NCI-H345 treated with DMSO at 0.1 percent for 48 hours (cell line): ENCODE measurements around the gene TRPM3.

ENCODE experiments used
- DNase-seq: peaks from one replicate; lab custom pipeline; 2025; ENCODE audit not compliant: unreplicated experiment; lab: John Stamatoyannopoulos, UW

The TRPM3 gene

GRCh38 chr9:70950270-70950669 is 171.2 kb downstream of the TRPM3 start:
- no peak for DNase-seq

DNA sequence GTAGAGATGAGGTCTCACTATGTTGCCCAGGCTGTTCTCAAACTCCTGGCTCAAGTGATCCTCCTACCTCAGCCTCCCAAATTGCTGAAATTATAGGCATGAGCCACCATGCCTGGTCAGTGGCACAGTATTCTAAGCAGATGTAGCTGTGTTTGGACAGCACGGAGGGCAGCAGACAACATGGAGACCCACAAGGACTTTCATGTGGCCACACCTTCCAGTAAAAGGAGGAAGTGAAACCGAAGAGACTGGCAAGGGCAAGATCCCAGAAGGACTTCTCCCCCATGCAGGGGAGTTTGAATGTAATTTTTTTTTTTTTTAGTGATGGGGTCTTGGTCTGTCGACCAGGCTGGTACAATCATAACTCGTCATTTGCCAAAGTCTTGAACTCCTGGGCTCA is 172.2 kb downstream of the TRPM3 start:
- DNase-seq: no peak

- no peak for DNase-seq
These were observed 172.7 kb downstream of the TRPM3 start for GRCh38 chr9:70948744-70949143.

- DNase-seq: no peak
These were observed 173.9 kb downstream of the TRPM3 start for GRCh38 chr9:70947511-70947910.

DNA sequence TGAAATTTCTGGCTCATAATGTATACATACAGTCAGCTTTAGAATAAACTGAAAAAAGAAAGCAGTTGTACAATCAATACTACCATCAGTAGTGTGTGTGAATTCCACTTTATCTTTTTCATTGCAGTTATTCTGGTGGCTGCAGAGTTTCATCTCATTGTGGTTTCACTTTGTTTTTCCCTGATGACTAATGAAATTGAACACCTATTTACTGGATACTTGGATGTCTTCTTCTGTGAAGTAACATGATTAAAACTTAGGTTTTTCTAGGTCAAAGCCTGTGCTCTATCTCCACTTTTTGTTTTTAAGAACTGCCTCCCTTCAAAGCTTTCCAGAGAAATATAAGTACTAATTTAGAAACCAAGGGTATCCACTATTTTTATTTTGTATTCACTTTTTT is 174.3 kb downstream of the TRPM3 start:
- DNase-seq: no peak

- no peak for DNase-seq
These were observed 176.1 kb downstream of the TRPM3 start for GRCh38 chr9:70945301-70945700.

DNA sequence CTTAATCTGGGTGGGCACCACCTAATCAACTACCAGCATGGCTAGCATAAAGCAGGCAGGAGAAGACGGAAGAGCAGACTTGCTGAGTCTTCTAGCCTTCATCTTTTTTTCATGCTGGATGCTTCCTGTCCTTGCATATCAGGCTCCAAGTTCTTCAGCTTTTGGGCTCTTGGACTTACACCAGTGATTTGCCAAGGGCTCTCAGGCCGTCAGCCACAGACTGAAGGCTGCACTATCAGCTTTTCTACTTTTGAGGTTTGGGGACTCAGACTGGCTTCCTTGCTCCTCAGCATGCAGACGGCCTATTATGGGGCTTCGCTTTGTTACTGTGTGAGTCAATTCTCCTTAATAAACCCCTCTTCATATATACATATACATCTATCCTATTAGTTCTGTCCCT is 180.2 kb downstream of the TRPM3 start:
- DNase-seq: no peak

GRCh38 chr9:70940605-70941004 is 180.8 kb downstream of the TRPM3 start:
- DNase-seq: no peak

DNA sequence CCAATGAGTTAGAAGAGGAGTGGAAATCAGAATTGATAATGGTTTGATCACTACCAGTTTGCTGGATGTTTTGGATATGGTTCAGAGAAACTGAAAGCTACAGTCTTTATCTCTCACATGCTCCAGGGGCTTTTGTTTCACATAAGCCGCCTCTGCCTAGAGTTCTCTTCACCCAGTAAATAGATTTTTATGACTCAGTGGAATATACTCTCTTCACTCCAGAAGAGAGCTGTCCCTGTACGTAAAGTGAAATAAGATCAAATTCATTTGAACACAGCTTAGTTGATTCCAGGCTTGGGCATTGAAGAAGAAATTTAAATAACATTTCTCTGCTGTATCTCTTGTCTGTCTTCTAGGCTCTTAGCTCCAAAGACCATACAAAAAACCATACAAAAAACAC is 184.9 kb downstream of the TRPM3 start:
- DNase-seq: no peak

DNA sequence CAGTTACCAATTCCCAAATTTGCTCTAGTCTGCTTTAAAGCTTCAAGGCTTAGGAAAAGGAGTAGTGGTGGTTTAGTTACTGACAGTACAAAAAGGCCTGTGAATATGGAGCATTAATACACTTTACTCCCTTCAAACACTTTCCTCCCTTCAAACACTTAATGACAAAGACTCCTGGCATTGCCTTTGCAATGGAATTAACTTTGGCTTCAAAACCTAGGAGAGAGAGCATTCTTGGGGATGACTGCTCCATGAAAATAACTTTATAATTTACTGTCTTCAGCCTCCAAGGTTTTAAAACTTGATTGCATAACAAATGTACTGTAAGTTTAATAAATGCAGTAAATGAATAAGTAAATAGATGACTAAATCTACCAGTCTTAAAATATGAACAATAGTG is 185.6 kb downstream of the TRPM3 start:
- DNase-seq: no peak

- no peak for DNase-seq
These were observed 186.8 kb downstream of the TRPM3 start for GRCh38 chr9:70934642-70935041.

DNA sequence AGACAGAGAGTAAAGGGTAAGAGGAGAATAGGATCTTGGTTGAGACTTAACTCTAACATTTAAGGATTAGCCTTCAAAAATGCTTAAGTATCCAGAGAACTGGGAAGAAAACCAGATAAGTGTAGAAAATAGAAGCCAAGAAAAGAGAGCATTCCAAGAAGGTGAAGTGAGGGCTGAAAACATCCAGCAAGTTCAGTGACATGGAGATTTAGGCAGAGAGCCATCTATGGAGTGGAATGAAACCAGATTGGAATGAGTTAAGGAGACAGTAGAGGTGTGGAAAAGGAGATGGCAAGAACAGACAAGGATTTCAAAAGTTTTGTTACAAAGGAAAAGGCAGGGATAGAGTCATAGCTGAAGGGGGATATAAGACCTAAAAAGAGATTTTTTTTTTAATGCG is 188.1 kb downstream of the TRPM3 start:
- DNase-seq: no peak

DNA sequence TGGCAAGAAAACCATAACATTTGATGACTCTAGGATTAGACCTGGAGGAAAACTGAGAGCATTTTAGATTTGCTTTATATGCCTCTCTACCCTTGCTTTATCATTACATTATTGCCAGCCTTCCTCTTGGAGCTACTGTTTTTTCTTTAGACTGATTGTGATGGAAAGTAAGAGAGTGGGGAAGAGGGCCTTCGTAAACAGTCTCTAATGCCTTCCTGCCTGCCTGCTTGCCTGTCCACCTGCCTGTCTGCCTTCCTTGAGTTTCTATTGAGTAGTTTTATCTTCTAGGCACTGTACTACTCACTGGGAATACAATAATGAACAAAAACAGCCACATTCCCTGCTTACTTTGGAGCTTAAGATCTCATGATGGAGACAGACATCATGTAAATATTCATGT is 189.3 kb downstream of the TRPM3 start:
- no peak for DNase-seq

- no peak for DNase-seq
These were observed 193.9 kb downstream of the TRPM3 start for GRCh38 chr9:70927530-70927929.

DNA sequence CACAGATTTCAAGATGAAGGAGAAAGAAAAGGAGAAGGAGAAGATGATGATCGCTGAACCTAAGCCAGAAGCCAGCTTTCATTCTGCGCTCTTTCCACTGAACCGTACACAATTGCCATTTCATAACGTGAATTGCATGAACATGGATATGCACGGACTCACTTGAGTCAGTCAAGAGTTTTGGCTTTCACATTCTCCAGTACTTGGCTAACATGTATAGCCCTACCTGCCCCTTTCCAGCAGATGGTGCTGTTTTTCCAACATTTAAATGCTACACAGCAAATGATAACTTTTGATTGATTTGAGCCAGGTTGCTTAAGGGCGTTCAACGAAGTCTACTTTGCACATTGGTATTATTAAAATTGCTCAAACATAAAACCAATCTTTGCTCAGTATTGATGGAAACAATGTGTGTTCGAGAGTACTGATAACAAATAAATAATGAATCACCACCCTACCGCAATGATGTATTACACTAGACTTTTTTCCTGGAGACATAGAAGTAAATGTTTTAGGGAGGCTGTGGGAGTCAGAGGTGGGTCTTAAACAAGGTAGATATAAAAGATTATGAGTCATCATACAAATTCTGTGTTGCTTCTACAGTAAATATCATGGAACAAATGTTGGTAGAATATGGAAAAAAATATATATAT is 196.4 kb downstream of the TRPM3 start:
- peak; percentile 34 for DNase-seq

GRCh38 chr9:70924380-70924779 is 197.0 kb downstream of the TRPM3 start:
- DNase-seq: no peak

DNA sequence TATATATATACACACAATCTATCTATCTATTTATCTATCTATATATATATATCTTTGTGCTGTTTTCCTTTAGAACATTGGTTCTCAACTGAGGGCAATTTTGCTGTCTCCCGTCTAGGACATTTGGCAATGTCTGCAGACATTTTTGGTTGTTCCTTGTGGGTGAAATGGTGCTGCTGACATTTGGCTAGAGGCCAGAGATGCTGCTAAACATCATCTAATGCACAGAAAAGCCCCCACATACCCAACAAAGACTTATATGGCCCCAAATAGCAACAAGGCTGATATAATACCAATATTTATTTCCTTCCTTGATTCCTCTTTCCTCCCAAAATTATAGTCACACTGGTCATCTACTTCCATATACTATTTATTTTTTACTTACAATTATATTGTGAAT is 197.5 kb downstream of the TRPM3 start:
- DNase-seq: no peak

GRCh38 chr9:70921136-70921535 is 200.3 kb downstream of the TRPM3 start:
- DNase-seq: no peak

- DNase-seq: no peak
These were observed 204.1 kb downstream of the TRPM3 start for GRCh38 chr9:70917277-70917676.

GRCh38 chr9:70911791-70912190 is 209.6 kb downstream of the TRPM3 start:
- DNase-seq: no peak

GRCh38 chr9:70910598-70910997 is 210.8 kb downstream of the TRPM3 start:
- no peak for DNase-seq

- DNase-seq: no peak
These were observed 218.7 kb downstream of the TRPM3 start for GRCh38 chr9:70902692-70903131.

DNA sequence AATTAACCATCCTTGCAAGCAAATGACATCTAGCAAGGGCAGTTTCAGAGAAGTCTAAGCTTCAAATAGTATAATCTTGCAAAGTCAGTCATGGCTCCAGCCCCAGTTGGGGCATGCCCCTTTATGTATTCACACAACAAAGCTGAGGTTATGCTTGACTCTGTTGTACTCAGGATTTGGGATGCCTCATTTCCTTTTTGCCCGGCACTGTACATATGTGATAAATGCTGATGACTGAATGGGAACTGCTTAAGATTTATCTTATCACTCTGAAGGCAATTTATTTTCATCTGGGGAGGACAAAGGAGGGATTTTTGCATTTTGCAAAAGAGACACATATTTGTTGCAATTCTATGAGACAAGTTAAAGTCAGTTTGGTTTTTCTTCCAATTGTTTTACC is 219.2 kb downstream of the TRPM3 start:
- DNase-seq: no peak
